SK-N-SH (cell line): Measurements from ENCODE around the gene SPINK8. TPM values are rescaled to one million over a fixed set of nuclear protein-coding genes. Genes with fewer than 3 reads are reported as not detected.

Experiments
- CTCF ChIA-PET: fragments of 300-600, 350-600 bp; formaldehyde crosslinking; extraction: SDS; loops from one replicate; lab custom pipeline; 2021; lab: Yijun Ruan, JAX
- POLR2A ChIA-PET: fragments of 350-600 bp; sonication (Branson Sonifier 250); formaldehyde crosslinking; extraction: SDS; loops from one replicate; lab custom pipeline; 2020; ENCODE audit warnings: antibody characterized with exemption, inconsistent platforms; lab: Yijun Ruan, JAX
- DNase-seq: peaks from one replicate; pipeline ENCODE4 v3.0.0; 2012
- H2AFZ ChIP-seq: fragments of 200-600 bp; sonication (generic); 2 replicates; pipeline ENCODE4 v1.8.1; 2016; ENCODE audit warnings: antibody characterized with exemption, mild to moderate bottlenecking, low read depth
- H3F3A ChIP-seq: fragments of 200-600 bp; sonication (generic); replicated peaks from 2 replicates; pipeline ENCODE3; 2016; ENCODE audit warnings: antibody characterized with exemption, mild to moderate bottlenecking; ENCODE audit not compliant: insufficient read depth
- H3K27ac ChIP-seq, 2 experiments: fragments of 200-500 bp in 1 of 2; fragments of 200-600 bp in 1 of 2; sonication (Bioruptor generic) in 1 of 2; sonication (generic), shearing (Covaris generic) in 1 of 2; 2 replicates each; pipeline versions ENCODE4 v1.5.1 to v1.6.1; 2014 to 2016; ENCODE audit warnings: low read depth in 2 of 2, inconsistent platforms in 1 of 2, low read length in 1 of 2, mild to moderate bottlenecking in 1 of 2, mixed read lengths in 1 of 2
- H3K27me3 ChIP-seq: fragments of 200-600 bp; sonication (generic), shearing (Covaris generic); 2 replicates; pipeline ENCODE4 v1.6.1; 2016; ENCODE audit warnings: mixed run types; ENCODE audit not compliant: insufficient read depth
- H3K36me3 ChIP-seq, 2 experiments: fragments of 200-500 bp in 1 of 2; fragments of 200-600 bp in 1 of 2; sonication (Bioruptor generic) in 1 of 2; sonication (generic) in 1 of 2; replicated peaks in 1 of 2; 2 replicates each; pipeline versions ENCODE3 to v1.5.1; 2014 to 2016; ENCODE audit warnings: low read length in 1 of 2, mild to moderate bottlenecking in 1 of 2; ENCODE audit not compliant: insufficient read depth in 2 of 2, control insufficient read depth in 1 of 2
- H3K4me1 ChIP-seq, 2 experiments: fragments of 200-500 bp in 1 of 2; fragments of 200-600 bp in 1 of 2; sonication (Bioruptor generic) in 1 of 2; sonication (generic), shearing (Covaris generic) in 1 of 2; 2 replicates each; pipeline versions ENCODE4 v1.5.1 to v1.6.1; 2014 to 2016; ENCODE audit warnings: low read depth in 1 of 2, low read length in 1 of 2, mixed run types in 1 of 2; ENCODE audit not compliant: insufficient read depth in 2 of 2, control insufficient read depth in 1 of 2
- H3K4me2 ChIP-seq: fragments of 200-600 bp; sonication (generic), shearing (Covaris generic); 2 replicates; pipeline ENCODE4 v1.6.1; 2017; ENCODE audit warnings: mixed run types
- H3K4me3 ChIP-seq, 2 experiments: fragments of 200-500 bp in 1 of 2; fragments of 200-600 bp in 1 of 2; sonication (Bioruptor generic) in 1 of 2; sonication (generic), shearing (Covaris generic) in 1 of 2; 2 replicates each; pipeline versions ENCODE4 v1.5.1 to v1.8.1; 2014 to 2016; ENCODE audit warnings: low read depth in 2 of 2, inconsistent platforms in 1 of 2, low read length in 1 of 2, mild to moderate bottlenecking in 1 of 2, mixed read lengths in 1 of 2, moderate library complexity in 1 of 2
- H3K79me2 ChIP-seq: fragments of 200-600 bp; sonication (generic); 2 replicates; pipeline ENCODE4 v1.8.1; 2017; ENCODE audit warnings: mild to moderate bottlenecking; ENCODE audit not compliant: insufficient read depth
- H3K9ac ChIP-seq: fragments of 200-600 bp; sonication (generic); 2 replicates; pipeline ENCODE4 v1.6.1; 2017; ENCODE audit warnings: mixed run types
- H3K9me2 ChIP-seq: fragments of 200-600 bp; sonication (generic); 2 replicates; pipeline ENCODE4 v1.6.1; 2017; ENCODE audit warnings: mixed run types
- H3K9me3 ChIP-seq: fragments of 200-600 bp; sonication (generic); 2 replicates; pipeline ENCODE4 v1.6.1; 2017; ENCODE audit warnings: mixed run types, mild to moderate bottlenecking, moderate library complexity
- H4K20me1 ChIP-seq: fragments of 200-600 bp; sonication (generic); 2 replicates; pipeline ENCODE4 v1.6.1; 2017; ENCODE audit warnings: mild to moderate bottlenecking, mixed run types; ENCODE audit not compliant: insufficient read depth
- CHD2 ChIP-seq: fragments of 150-350 bp; IDR thresholded peaks from 2 replicates; pipeline ENCODE4 v1.6.1; 2018; ENCODE audit warnings: low read length; ENCODE audit not compliant: partially characterized antibody
- CTCF ChIP-seq: fragments of 200-600 bp; sonication (generic); IDR thresholded peaks from 2 replicates; pipeline ENCODE4 v1.6.1; 2017; ENCODE audit warnings: antibody characterized with exemption, mild to moderate bottlenecking, moderate library complexity
- EZH2phosphoT487 ChIP-seq: fragments of 200-600 bp; sonication (generic); IDR thresholded peaks from 2 replicates; pipeline ENCODE4 v1.6.1; 2017; ENCODE audit warnings: low read depth, mixed run types, mild to moderate bottlenecking, antibody characterized with exemption, moderate library complexity, borderline replicate concordance
- FOXJ3 ChIP-seq: sonication (generic); formaldehyde crosslinking; IDR thresholded peaks from 2 replicates; pipeline ENCODE4 v1.5.1; 2020; ENCODE audit warnings: mild to moderate bottlenecking, missing genetic modification reagents
- IRF3 ChIP-seq: fragments of 150-350 bp; IDR thresholded peaks from 2 replicates; pipeline ENCODE4 v1.6.1; 2016; ENCODE audit warnings: mild to moderate bottlenecking, low read depth, low read length
- JUND ChIP-seq: IDR thresholded peaks from 2 replicates; pipeline ENCODE4 v1.4.0; 2012
- MXI1 ChIP-seq: IDR thresholded peaks from 2 replicates; pipeline ENCODE4 v1.6.1; 2012; ENCODE audit warnings: mild to moderate bottlenecking, low read depth, low read length, improper control_type of control experiment
- NFIC ChIP-seq: IDR thresholded peaks from 2 replicates; pipeline ENCODE4 v1.4.0; 2012; ENCODE audit warnings: borderline replicate concordance
- NRF1 ChIP-seq: IDR thresholded peaks from 2 replicates; pipeline ENCODE4 v1.6.1; 2012; ENCODE audit warnings: low read depth, mild to moderate bottlenecking, low read length
- PBX3 ChIP-seq: IDR thresholded peaks from 2 replicates; pipeline ENCODE4; 2012
- POLR2AphosphoS5 ChIP-seq: IDR thresholded peaks from 2 replicates; pipeline ENCODE4 v1.6.1; 2012; ENCODE audit warnings: low read depth, low read length
- RAD21 ChIP-seq: IDR thresholded peaks from 2 replicates; pipeline ENCODE4 v1.6.1; 2012; ENCODE audit warnings: mild to moderate bottlenecking, low read length
- RCOR1 ChIP-seq: fragments of 150-350 bp; IDR thresholded peaks from 2 replicates; pipeline ENCODE4 v1.6.1; 2017; ENCODE audit warnings: antibody characterized with exemption, low read length
- RFX5 ChIP-seq: IDR thresholded peaks from 2 replicates; pipeline ENCODE4 v1.6.1; 2012; ENCODE audit warnings: mild to moderate bottlenecking, improper control_type of control experiment, low read length
- RXRA ChIP-seq: IDR thresholded peaks from 2 replicates; pipeline ENCODE4 v1.4.0; 2012; ENCODE audit warnings: low read depth, mild to moderate bottlenecking, borderline replicate concordance
- SIN3A ChIP-seq: IDR thresholded peaks from 2 replicates; pipeline ENCODE4 v1.6.1; 2012; ENCODE audit warnings: low read depth, mild to moderate bottlenecking, low read length, moderate library complexity, borderline replicate concordance
- SMC3 ChIP-seq: IDR thresholded peaks from 2 replicates; pipeline ENCODE4 v1.6.1; 2012; ENCODE audit warnings: low read depth, low read length, improper control_type of control experiment
- TEAD4 ChIP-seq: IDR thresholded peaks from 2 replicates; pipeline ENCODE4 v1.4.0; 2012; ENCODE audit warnings: mild to moderate bottlenecking, borderline replicate concordance; ENCODE audit not compliant: insufficient read depth
- YY1 ChIP-seq: IDR thresholded peaks from 2 replicates; pipeline ENCODE4 v1.4.0; 2012; ENCODE audit warnings: low read depth, mild to moderate bottlenecking
- WGBS: methylation state at CpG from one replicate; pipeline ENCODE4 v1.1.6; 2017; ENCODE audit warnings: low lambda C conversion rate; 5-methylcytosine and 5-hydroxymethylcytosine counted together
- polyA plus RNA-seq, 3 experiments: library from polyadenylated mRNA; depleted of rRNA; stranded (reverse); fragments of >200 nt; gene quantifications; 2 replicates each; pipeline ENCODE4 v1.2.3, GENCODE V29; 2012
- TF ChIP-seq, protein P1 (sequence below): IDR thresholded peaks from 2 replicates; pipeline ENCODE4 v1.4.0; 2012; ENCODE audit warnings: low read depth, borderline replicate concordance

SPINK8 gene
- polyA plus RNA-seq, 1 of the 3 experiments (the other 2 are of a cell fraction), result not detected

DNA sequence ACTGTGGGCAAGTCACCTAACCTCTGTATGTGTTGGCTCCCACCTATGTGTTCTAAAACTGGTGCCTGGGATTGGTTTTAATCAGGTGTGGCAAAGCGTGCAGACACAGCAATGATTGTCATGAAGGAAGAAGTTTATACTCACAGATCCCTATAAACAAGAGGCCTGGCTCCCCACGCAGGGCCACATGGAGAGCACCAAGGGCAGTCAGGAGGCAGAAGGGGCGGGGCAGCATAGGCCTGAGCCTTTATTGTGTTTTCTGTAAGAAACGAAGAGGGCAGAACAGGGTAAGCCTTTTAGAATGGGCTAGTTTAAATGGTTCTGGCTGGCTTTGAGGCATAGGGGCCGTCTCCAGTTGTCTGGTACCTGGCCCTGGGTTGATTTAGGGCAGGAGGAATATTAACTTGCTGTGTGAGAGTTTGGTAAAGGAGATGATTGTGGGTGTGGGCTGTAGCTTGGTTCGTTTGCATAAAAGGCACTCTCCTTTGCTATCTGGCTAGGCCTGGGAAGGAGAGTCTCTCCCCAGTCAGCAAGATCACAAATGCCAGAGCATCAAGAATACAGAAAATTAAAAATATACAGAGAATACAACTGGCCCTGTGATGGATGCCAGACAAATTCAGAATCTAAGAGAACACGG lies 36.4 kb upstream of the SPINK8 start:
- Histone ChIP-seq H3F3A (no peaks in the 10 kb centered on the region), H3K9ac (no peak overlapping the region), H3K4me3 (no peak overlapping the region), H3K27ac (no peak overlapping the region)
- no peak for DNase-seq
- ChIA-PET CTCF (interaction anchor here (1.0 kb wide), 1 partner anchor 10 kb away, joined by 3 read pairs; no protein-coding TSS in a partner anchor), POLR2A (no interaction called here)
- TF ChIP-seq RAD21 (no peak), SIN3A (no peak), MXI1 (no peak), NRF1 (no peak), NFIC (no peak)
- TF ChIP-seq, all 33 proteins: peak for 0
- no peaks in the 10 kb centered on the region for H3K9me3 ChIP-seq
- peaks cover 0 to 33% of the 10 kb centered on the region in 2 experiments; a peak in 1 of 4 replicates for H3K4me1 ChIP-seq
- no peaks in the 10 kb centered on the region for H3K27me3 ChIP-seq
- H3K79me2 ChIP-seq, result no peaks in the 10 kb centered on the region
- no peak overlapping the region for H2AFZ ChIP-seq
- no peaks in the 10 kb centered on the region for H3K9me2 ChIP-seq
- H4K20me1 ChIP-seq, result no peaks in the 10 kb centered on the region
- 47% methylated on average over 6 of the region's 7 CpGs for WGBS
- no peaks in the 10 kb centered on the region for H3K36me3 ChIP-seq
- H3K4me2 ChIP-seq, result no peak overlapping the region

- Histone ChIP-seq H3K4me2 (no peak overlapping the region), H3K9me3 (peaks cover 7% of the 10 kb centered on the region; the same call in 1 of the 2 replicates), H3K36me3 (no peaks in the 10 kb centered on the region), H4K20me1 (no peaks in the 10 kb centered on the region), H3K4me3 (no peak overlapping the region), H3K27me3 (no peaks in the 10 kb centered on the region), H3K9me2 (no peaks in the 10 kb centered on the region), H3K79me2 (no peaks in the 10 kb centered on the region), H3K4me1 (peaks cover 0 to 15% of the 10 kb centered on the region in 2 experiments; a peak in 1 of 4 replicates), H3K9ac (no peak overlapping the region), H3K27ac (peak overlapping the region in 1 of 2 experiments; percentile 74; a peak in 2 of 4 replicates), H2AFZ (no peak overlapping the region), H3F3A (no peaks in the 10 kb centered on the region)
- CTCF ChIA-PET, result interaction anchor here (1.1 to 2.8 kb wide), 5 partner anchors 20 to 94 kb away, joined by 3 to 18 read pairs (median 3); no protein-coding TSS in a partner anchor
- peak; percentile 69 for DNase-seq
- POLR2A ChIA-PET, result interaction anchor here (0.6 to 1.1 kb wide), 4 partner anchors 15 to 68 kb away, joined by 3 to 4 read pairs (median 3); no protein-coding TSS in a partner anchor
- TF ChIP-seq RCOR1 (0 out of 2 replicates have a peak, but pooled peaks have one; percentile 5), POLR2AphosphoS5 (no peak), TEAD4 (no peak), EZH2phosphoT487 (no peak), YY1 (no peak), CHD2 (peak; percentile 45), CTCF (no peak), JUND (no peak), NFIC (no peak), FOXJ3 (CRISPR knock-in tag) (peak; percentile 73; the same call in 1 of the 2 replicates), IRF3 (no peak), PBX3 (no peak), RXRA (no peak), SMC3 (no peak), RFX5 (no peak)
- TF ChIP-seq, protein P1, sequence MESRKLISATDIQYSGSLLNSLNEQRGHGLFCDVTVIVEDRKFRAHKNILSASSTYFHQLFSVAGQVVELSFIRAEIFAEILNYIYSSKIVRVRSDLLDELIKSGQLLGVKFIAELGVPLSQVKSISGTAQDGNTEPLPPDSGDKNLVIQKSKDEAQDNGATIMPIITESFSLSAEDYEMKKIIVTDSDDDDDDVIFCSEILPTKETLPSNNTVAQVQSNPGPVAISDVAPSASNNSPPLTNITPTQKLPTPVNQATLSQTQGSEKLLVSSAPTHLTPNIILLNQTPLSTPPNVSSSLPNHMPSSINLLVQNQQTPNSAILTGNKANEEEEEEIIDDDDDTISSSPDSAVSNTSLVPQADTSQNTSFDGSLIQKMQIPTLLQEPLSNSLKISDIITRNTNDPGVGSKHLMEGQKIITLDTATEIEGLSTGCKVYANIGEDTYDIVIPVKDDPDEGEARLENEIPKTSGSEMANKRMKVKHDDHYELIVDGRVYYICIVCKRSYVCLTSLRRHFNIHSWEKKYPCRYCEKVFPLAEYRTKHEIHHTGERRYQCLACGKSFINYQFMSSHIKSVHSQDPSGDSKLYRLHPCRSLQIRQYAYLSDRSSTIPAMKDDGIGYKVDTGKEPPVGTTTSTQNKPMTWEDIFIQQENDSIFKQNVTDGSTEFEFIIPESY, result no peak
Measured at GRCh38 chr3:48367201-48367600, 33.7 kb upstream of the SPINK8 start.
